ENCODE results near the gene P2RX4. TPM values are rescaled to one million over a fixed set of nuclear protein-coding genes. Genes with fewer than 3 reads are reported as not detected.

P2RX4 gene
- polyA plus RNA-seq, 3 donors = 61.8 to 87.7 (median 74.7) TPM

DNA sequence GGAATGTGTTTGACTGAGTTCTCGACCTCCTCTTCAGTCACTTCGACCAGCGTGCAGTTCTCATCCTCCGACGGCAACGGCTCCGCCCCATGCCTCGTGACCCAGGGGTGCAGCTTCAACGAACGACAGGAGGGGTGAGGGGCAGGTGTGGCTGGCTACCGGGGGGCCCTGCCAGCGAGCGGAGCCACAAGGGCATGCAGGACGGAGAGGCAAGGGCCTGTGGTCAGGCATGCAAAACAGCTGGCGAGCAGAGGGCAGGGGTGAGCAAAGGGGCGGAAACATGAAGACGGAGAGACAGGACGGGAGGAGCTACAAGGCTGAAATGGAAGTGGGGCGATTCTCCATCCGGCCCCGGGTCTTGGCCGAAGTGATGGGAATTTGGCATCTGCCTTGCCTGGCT lies 38.7 kb downstream of the P2RX4 start:
- H2AFZ ChIP-seq (ENCODE audit: insufficient read depth, low read depth, low read length, poor library complexity, severe bottlenecking) = no peak overlapping the region
- peaks cover 88 to 99% of the 10 kb centered on the region in 2 donors for H3K36me3 Mint-ChIP-seq

DNA sequence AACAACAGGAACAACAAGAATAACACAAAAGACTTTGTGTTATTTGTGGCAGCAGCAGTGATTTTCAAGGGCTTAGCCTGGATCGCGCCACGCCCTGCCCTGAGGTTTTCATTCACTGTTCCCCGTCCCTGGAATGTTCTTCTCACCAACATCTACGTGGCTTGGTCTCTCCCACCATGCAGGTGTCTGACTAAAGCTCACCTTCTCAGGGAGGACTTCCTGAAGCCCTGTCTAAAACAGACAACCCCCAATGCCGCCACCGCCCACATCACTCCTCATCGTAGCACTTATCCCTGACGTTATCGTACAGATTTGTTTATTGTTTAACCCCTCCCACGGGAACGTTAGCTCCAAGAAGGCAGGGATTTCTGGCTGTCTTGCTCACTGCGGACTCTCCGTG lies 40.4 kb downstream of the P2RX4 start:
- TF ChIP-seq, protein P1, sequence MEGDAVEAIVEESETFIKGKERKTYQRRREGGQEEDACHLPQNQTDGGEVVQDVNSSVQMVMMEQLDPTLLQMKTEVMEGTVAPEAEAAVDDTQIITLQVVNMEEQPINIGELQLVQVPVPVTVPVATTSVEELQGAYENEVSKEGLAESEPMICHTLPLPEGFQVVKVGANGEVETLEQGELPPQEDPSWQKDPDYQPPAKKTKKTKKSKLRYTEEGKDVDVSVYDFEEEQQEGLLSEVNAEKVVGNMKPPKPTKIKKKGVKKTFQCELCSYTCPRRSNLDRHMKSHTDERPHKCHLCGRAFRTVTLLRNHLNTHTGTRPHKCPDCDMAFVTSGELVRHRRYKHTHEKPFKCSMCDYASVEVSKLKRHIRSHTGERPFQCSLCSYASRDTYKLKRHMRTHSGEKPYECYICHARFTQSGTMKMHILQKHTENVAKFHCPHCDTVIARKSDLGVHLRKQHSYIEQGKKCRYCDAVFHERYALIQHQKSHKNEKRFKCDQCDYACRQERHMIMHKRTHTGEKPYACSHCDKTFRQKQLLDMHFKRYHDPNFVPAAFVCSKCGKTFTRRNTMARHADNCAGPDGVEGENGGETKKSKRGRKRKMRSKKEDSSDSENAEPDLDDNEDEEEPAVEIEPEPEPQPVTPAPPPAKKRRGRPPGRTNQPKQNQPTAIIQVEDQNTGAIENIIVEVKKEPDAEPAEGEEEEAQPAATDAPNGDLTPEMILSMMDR (IDR thresholded peaks at IDR 0.05) = no peak
- H3K36me3 Mint-ChIP-seq = peaks cover 88 to 99% of the 10 kb centered on the region in 2 donors
- H3K4me3 ChIP-seq (replicated peaks in 1 of 3; ENCODE audit: low read depth in 2 of 3, low read length in 3 of 3) = no peak overlapping the region
- H3K4me1 Mint-ChIP-seq = no peaks in the 10 kb centered on the region
- intact Hi-C loops (cut with micrococcal nuclease) = no loop called here
- no peak for DNase-seq
- H3K4me3 Mint-ChIP-seq = no peak overlapping the region
- no peaks in the 10 kb centered on the region for H3K9me3 ChIP-seq (replicated peaks in 1 of 2; ENCODE audit: control insufficient read depth in 1 of 2, insufficient read depth in 1 of 2, low read length in 2 of 2)
- peaks cover 90 to 97% of the 10 kb centered on the region in 2 donors for H3K36me3 ChIP-seq (replicated peaks in 1 of 2; ENCODE audit: control insufficient read depth in 1 of 2, insufficient read depth in 2 of 2, low read length in 2 of 2)
- no peak overlapping the region for H3K4me2 ChIP-seq (replicated peaks; ENCODE audit: extremely low read depth, low read length, poor library complexity, severe bottlenecking)
- H3K9me3 Mint-ChIP-seq = peaks cover 0 to 4% (median 0%) of the 10 kb centered on the region in 7 donors
- no peaks in the 10 kb centered on the region for H3K27me3 ChIP-seq (ENCODE audit: control insufficient read depth in 2 of 2, insufficient read depth in 2 of 2, low read length in 2 of 2)
- H2AFZ ChIP-seq (ENCODE audit: insufficient read depth, low read depth, low read length, poor library complexity, severe bottlenecking) = no peak overlapping the region
- H3K27ac Mint-ChIP-seq = no peak overlapping the region
- H3K9ac ChIP-seq (ENCODE audit: insufficient read depth, low read length, poor library complexity, severe bottlenecking) = no peak overlapping the region
- 96% methylated on average over 11 of the region's 14 CpGs for WGBS (ENCODE audit: insufficient coverage)
- H3K79me2 ChIP-seq (ENCODE audit: insufficient read depth, low read length) = no peaks in the 10 kb centered on the region
- H3K27me3 Mint-ChIP-seq (ENCODE audit: low read depth in 3 of 3) = peaks cover 0 to 2% (median 0%) of the 10 kb centered on the region in 3 donors
- peaks cover 74% of the 10 kb centered on the region for H4K20me1 ChIP-seq (ENCODE audit: insufficient read depth, low read length)
- H3K27ac ChIP-seq (ENCODE audit: low read depth in 1 of 2, low read length in 2 of 2) = no peak overlapping the region
- H3K4me1 ChIP-seq (ENCODE audit: control insufficient read depth in 1 of 2, insufficient read depth in 2 of 2, low read length in 2 of 2) = no peaks in the 10 kb centered on the region

More for the DNA sequence above, 38.7 kb downstream of the P2RX4 start:
- Mint-ChIP-seq H3K27me3 (ENCODE audit: low read depth in 3 of 3) (peaks cover 0 to 3% (median 0%) of the 10 kb centered on the region in 3 donors), H3K27ac (peak overlapping the region in 2 of 7 donors; percentile 26 to 31), H3K4me1 (no peaks in the 10 kb centered on the region), H3K4me3 (no peak overlapping the region), H3K9me3 (peaks cover 0 to 2% (median 0%) of the 10 kb centered on the region in 7 donors)
- Histone ChIP-seq H3K9me3 (replicated peaks in 1 of 2; ENCODE audit: control insufficient read depth in 1 of 2, insufficient read depth in 1 of 2, low read length in 2 of 2) (no peaks in the 10 kb centered on the region), H3K4me1 (ENCODE audit: control insufficient read depth in 1 of 2, insufficient read depth in 2 of 2, low read length in 2 of 2) (no peaks in the 10 kb centered on the region), H3K4me2 (replicated peaks; ENCODE audit: extremely low read depth, low read length, poor library complexity, severe bottlenecking) (no peak overlapping the region), H4K20me1 (ENCODE audit: insufficient read depth, low read length) (peaks cover 85% of the 10 kb centered on the region), H3K27ac (ENCODE audit: low read depth in 1 of 2, low read length in 2 of 2) (peak overlapping the region in 1 of 2 donors; percentile 20), H3K79me2 (ENCODE audit: insufficient read depth, low read length) (no peaks in the 10 kb centered on the region), H3K36me3 (replicated peaks in 1 of 2; ENCODE audit: control insufficient read depth in 1 of 2, insufficient read depth in 2 of 2, low read length in 2 of 2) (peaks cover 93 to 100% of the 10 kb centered on the region in 2 donors), H3K4me3 (replicated peaks in 1 of 3; ENCODE audit: low read depth in 2 of 3, low read length in 3 of 3) (no peak overlapping the region), H3K9ac (ENCODE audit: insufficient read depth, low read length, poor library complexity, severe bottlenecking) (no peak overlapping the region), H3K27me3 (ENCODE audit: control insufficient read depth in 2 of 2, insufficient read depth in 2 of 2, low read length in 2 of 2) (no peaks in the 10 kb centered on the region)
- intact Hi-C loops (cut with micrococcal nuclease) = no loop called here
- WGBS (ENCODE audit: insufficient coverage) = 92% methylated on average over 19 of the region's 22 CpGs
- no peak for DNase-seq
- TF ChIP-seq, protein P1 (IDR thresholded peaks at IDR 0.05) = no peak
